Vagina (tissue), 2 donors: ENCODE data around the gene SPATA9.

Experiments used
- CTCF ChIP-seq, 3 experiments: fragments of 450-650 bp in 2 of 3; fragments of 200-600 bp in 1 of 3; sonication (generic) in 1 of 3; IDR thresholded peaks; one replicate each; pipeline ENCODE4 v1.5.1; 2017 to 2019; ENCODE audit warnings: antibody characterized with exemption in 3 of 3, mild to moderate bottlenecking in 2 of 3, moderate library complexity in 2 of 3
- POLR2A ChIP-seq, 2 donors: fragments of 450-650 bp; IDR thresholded peaks; one replicate each; pipeline ENCODE4 v1.6.1; 2017; ENCODE audit warnings: antibody characterized with exemption in 2 of 2, mild to moderate bottlenecking in 2 of 2, moderate library complexity in 2 of 2

- no peak for TF ChIP-seq POLR2A (IDR thresholded peaks at IDR 0.05)
- TF ChIP-seq CTCF (IDR thresholded peaks at IDR 0.05): no peak
These were observed 18.3 kb upstream of the SPATA9 start for GRCh38 chr5:95701074-95701473.
